Astrocyte of the spinal cord (primary cell): ENCODE results near the gene ADGRV1.
"Not testable (repeated sequence)": the region's sequence is repeated elsewhere in the genome, so short reads cannot be mapped to it uniquely, and the experiment has no call there.

Source experiments
- DNase-seq: peaks from one replicate; pipeline ENCODE4 v3.0.0; 2011; ENCODE audit warnings: low read depth, low spot score
- H3K4me3 ChIP-seq: 2 replicates; pipeline ENCODE4 v1.5.1; 2011; ENCODE audit warnings: low read depth, mild to moderate bottlenecking, low read length, moderate library complexity
- in situ Hi-C: cut with HindIII; loops from 2 replicates; pipeline ENCODE4 v1.10.0; 2017; ENCODE audit warnings: low sequenced_read_pairs
- TF ChIP-seq, protein P1 (sequence below): IDR thresholded peaks from 2 replicates; pipeline ENCODE4 v1.5.1; 2012; ENCODE audit warnings: low read depth, mild to moderate bottlenecking, low read length, inconsistent platforms

Gene ADGRV1

DNA sequence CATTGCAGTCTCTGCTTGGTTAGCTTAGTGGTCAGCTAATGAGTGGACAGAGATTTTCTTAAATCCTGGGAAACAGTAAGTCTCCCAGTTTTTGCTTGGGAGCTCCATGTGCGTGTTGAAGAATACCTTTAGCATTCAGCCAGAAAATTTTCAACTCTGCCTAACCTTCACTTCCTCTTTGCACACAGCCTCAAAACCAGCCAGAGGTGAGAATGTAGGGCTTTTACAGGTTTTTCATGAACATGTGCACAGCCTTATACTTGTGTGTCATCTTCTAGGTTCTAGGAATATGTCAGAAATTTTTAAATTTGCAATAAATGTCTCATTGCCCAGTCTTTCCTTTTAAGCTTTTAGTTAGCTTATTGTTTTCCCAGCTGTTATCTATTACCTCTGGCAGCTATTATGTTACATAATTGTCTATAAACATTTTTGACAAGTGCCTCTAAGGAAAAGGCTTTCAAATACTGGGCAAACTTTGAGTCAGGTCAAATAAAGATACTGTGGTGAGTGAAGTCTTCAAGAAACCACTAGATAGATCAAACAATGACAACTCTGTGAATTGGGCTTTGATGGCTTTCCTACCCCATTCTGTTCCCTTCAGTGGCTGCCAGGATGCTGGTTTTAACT is 12.7 kb downstream of the ADGRV1 start:
- DNase-seq: no peak
- in situ Hi-C loops: no loop called here
- TF ChIP-seq, protein P1, sequence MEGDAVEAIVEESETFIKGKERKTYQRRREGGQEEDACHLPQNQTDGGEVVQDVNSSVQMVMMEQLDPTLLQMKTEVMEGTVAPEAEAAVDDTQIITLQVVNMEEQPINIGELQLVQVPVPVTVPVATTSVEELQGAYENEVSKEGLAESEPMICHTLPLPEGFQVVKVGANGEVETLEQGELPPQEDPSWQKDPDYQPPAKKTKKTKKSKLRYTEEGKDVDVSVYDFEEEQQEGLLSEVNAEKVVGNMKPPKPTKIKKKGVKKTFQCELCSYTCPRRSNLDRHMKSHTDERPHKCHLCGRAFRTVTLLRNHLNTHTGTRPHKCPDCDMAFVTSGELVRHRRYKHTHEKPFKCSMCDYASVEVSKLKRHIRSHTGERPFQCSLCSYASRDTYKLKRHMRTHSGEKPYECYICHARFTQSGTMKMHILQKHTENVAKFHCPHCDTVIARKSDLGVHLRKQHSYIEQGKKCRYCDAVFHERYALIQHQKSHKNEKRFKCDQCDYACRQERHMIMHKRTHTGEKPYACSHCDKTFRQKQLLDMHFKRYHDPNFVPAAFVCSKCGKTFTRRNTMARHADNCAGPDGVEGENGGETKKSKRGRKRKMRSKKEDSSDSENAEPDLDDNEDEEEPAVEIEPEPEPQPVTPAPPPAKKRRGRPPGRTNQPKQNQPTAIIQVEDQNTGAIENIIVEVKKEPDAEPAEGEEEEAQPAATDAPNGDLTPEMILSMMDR: no peak
- no peak overlapping the region for H3K4me3 ChIP-seq

DNA sequence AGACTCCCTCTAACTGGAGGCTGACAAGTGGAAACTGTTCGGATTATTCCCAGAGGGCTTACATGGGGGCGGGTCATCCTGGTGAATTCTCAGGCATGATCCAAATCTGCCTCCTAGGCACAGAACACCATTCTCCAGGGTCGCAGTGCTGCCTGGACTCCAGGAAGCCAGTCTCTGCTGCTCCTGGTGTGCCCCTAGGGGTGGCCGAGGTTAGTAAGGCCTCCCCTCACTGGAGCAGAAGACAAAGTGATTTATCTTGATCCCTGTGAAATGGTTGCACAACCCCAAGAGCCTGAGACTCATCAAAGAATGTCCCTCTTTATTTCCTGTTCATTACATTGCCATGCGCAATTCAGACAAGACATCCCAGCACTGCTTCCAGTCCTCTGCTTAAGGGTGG is 17.1 kb downstream of the ADGRV1 start:
- no peak overlapping the region for H3K4me3 ChIP-seq
- TF ChIP-seq, protein P1: no peak
- in situ Hi-C loops: no loop called here
- DNase-seq: no peak

DNA sequence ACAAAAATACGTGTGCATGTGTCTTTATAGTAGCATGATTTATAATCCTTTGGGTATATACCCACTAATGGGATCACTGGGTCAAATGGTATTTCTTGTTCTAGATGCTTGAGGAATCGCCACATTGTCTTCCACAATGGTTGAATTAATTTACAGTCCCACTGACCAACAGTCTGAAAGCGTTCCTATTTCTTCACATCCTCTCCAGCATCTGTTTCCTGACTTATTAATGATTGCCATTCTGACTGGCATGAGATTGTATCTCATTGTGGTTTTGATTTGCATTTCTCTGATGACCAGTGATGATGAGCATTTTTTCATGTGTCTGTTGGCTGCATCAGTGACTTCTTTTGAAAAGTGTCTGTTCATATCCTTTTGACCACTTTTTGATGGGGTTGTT is 18.0 kb downstream of the ADGRV1 start:
- in situ Hi-C loops, H3K4me3 ChIP-seq, DNase-seq: not testable (repeated sequence)

DNA sequence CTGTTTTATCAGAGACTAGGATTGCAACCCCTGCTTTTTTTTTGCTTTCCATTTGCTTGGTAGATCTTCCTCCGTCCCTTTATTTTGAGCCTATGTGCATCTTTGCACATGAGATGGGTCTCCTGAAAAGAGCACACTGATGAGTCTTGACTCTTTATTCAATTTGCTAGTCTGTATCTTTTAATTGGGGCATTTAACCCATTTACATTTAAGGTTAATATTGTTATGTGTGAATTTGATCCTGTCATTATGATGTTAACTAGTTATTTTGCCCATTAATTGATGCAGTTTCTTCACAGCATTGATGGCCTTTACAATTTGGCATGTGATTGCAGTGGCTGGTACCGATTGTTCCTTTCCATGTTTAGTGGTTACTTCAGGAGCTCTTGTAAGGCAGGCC is 21.3 kb downstream of the ADGRV1 start:
- in situ Hi-C loops: not testable (repeated sequence)

DNA sequence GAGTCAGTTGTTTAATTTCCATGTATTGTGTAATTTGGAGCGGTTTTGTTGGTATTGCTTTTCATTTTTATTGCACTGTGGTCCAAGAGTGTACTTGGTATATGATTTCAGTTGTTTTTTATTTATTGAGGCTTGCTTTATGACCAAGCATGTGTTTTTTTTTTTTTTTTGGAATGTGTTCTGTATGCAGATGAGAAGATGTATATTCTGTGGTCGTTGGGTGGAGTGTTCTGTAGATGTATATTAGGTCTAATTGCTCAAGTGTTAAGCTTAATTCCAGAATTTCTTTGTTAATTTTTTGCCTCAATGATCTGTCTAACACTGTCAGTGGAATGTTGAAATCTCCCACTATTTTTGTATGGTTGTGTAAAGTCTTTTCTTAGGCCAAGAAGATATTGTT is 23.4 kb downstream of the ADGRV1 start:
- TF ChIP-seq, protein P1: no peak
- H3K4me3 ChIP-seq: no peak overlapping the region
- in situ Hi-C loops: no loop called here
- DNase-seq: no peak

More for the DNA sequence above, 21.3 kb downstream of the ADGRV1 start:
- not testable (repeated sequence) for DNase-seq, H3K4me3 ChIP-seq

DNA sequence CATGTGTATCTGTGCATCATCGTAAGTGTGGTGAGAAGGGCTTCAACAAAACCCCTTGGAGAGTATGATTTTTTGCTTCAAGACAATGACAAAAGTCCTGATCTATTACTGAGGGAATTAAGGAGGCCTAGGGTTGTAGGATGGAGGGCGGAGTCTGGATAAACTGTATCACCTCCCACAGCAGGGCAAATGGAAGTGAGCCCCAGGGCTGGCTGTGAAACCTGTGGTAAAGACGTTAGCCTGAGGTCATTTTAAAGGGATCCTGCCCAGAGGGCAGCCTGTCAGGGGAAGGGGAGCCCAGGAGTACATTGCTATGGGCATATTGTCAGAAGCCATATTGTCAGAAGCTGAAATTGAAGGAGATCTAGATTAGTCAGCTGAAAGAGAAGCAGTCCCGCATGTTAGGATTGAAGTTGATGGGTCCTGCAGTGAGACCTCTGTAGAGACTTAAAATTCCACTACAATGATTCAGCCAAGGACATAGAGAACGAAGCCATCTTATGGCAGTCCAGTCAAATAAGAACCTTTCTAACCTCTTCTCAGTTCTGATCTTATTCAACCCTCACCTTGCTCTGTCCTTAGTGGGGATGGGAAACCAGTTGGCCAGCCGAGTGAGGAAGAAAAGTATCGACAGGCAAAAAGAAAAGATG is 26.9 kb downstream of the ADGRV1 start:
- H3K4me3 ChIP-seq: no peak overlapping the region
- in situ Hi-C loops: no loop called here
- TF ChIP-seq, protein P1: no peak
- no peak for DNase-seq

DNA sequence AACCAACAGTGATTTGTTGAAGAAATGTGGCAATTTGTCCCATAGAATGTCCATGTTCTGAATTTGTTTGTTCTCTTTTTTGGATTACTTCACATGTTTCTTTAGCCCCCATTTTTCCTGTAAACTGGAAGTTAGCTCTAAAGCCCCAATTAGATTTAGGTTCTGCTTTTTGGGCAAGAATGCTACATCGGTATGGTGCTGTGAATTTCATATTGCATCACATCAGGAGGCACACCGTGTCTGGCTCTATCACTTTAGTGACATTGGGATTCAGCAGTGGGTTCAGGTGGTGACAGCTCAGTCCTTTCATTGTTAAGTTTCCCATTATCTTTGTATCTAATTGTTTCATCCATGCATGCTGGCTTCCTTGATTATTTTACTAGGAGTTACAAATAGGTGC is 27.9 kb downstream of the ADGRV1 start:
- in situ Hi-C loops: no loop called here
- no peak for DNase-seq
- TF ChIP-seq, protein P1: no peak
- H3K4me3 ChIP-seq: no peak overlapping the region
